Measurements from ENCODE around the gene ST6GALNAC5.

Gene ST6GALNAC5

DNA sequence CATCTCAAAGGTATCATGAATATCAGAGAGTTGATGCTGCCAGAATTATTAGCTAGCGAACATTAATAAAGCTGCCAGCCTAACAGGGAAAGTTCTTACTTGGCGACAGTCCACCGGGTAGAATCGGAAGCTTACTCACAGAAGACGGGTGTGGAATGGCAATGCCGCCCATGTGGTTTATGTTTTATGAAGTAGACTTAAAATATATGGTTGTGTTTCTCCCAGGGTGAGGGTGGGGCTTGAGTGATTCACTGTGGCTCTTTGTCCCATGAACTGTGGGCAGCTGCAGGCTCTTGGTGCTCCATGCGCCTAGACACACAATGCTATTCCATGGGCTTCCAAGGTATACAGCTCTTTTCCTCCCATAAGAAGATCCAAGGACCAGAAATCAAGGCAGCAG, 189.2 kb downstream of the ST6GALNAC5 start:
- no peak for DNase-seq

DNA sequence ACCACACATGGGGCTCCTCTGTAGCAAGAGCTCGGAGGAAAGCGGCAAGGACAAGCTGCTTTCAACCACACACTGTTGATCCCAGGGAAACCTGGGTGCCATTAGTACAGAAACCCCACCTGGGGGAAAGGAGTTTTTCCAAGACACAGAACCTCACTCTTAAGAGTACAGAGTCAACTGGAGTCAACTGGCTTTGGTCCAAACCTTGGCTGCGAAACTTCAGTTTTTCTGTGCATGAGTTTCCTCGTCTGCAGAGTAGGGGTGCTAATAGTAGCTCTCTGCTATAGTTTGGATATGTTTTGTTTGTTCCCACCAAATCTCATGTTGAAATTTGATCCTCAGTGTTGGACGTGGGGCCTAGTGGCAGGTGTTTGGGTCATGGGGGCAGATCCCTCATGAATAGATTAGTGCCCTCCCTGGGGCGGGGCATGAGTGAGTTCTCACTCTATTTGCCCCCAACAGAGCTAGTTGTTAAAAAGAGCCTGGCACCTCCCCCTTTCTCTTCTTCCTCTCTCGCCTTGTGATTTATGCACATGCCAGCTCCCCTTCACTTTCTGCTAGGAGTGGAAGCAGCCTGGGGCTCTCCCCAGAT, 190.8 kb downstream of the ST6GALNAC5 start:
- DNase-seq = no peak

DNA sequence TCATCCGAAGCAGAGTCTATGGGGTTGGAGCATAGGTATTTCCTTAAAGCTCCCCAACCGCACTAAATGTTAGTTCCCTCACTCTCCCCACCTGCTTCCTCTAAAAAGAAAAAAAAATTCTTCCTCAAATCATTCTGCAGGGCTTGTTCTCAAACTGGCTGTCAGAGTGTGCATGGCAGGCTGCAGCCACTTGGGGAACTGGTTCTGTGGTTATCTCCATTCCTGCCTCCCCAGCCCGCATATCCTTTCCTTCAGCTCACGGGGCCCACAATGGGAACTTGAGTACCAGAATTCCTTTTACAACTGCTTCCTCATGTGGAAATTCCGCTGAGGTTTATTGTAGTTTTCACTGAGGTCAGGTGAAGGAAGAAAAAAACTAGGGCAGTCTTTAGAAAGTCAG, 192.7 kb downstream of the ST6GALNAC5 start:
- no peak for DNase-seq

DNA sequence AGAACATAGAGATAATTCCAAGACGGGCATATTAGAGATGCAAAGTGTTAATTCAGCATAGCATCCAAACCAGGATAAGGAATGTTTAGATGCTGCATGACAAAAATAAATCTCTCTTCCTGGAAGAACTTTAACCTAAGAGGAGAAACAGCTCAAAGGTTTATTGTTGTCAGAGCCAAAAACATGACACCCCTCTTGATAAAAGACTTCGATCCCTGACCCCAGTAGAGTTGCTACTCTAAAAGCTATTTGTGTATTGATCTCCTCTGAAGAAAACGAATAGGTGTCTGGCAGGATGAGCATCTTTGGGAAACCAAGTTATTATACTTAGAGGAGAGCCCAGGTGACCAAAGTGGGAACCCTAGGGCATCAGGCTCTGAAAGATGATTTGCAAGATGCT, 193.9 kb downstream of the ST6GALNAC5 start:
- no peak for DNase-seq

DNA sequence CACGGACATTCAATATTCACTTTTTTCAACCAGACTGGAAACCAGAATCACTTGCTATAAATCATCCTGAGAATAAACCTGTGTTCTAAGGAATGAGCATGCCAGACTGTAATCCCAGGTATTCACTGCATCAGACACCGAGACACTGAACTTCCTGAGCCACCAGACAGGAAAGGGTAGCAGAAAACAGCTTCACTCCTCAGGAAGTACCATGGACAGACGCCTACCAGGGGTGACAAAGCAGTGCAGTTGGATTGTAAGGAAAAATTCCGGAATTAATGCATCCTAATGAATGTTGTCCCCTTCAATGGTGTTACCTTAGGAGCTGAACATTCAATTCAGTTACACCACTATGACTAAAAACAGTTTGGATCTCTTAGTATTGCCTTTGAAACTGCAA, 195.8 kb downstream of the ST6GALNAC5 start:
- DNase-seq = no peak

DNA sequence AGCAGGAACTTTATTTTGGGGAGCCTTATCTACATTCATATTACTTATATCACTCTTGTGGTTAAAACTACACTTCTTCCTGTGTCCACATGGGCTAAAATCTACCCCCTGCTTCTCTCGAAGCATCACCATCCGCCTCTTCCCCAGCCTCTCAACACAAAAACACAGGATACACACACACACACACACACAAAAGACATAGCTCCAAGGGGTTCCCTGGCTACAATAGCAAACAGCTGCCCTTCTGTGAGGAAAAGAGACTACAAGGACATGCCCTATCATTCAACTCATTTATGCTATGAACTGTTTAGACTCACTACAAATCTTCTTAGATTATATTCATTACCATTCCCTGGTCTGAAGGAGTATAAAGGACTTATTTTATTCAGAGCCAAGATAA, 197.0 kb downstream of the ST6GALNAC5 start:
- DNase-seq = no peak

DNA sequence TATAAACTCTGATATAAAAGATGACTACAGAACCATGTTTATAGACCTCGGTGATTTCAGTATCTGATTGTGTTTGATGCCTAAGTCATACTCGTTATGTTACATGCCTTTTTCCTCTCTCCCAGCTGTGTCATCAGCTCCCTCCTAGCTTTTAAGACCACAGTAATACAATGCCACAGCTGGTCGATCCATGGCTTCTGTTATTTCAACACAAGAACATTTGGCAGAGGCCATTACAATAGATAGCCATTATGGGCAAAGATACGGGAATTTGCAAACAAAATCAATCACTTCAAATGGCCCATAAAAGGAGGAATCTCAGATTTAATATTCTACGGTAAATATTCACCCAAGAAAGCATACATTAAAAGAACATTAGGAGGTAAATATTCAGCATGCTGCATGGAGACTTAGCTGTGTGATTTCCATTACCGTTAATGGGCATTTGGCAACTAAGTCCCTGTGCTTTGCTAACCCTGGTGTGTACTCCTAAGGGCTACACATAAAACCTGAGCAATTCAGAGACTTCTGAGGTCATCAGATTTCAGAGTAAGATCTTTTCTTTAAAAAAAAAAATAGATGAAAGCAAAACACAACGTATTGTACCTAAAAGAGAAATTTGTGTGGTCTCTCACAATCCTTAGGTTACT, 198.5 kb downstream of the ST6GALNAC5 start:
- no peak for DNase-seq

DNA sequence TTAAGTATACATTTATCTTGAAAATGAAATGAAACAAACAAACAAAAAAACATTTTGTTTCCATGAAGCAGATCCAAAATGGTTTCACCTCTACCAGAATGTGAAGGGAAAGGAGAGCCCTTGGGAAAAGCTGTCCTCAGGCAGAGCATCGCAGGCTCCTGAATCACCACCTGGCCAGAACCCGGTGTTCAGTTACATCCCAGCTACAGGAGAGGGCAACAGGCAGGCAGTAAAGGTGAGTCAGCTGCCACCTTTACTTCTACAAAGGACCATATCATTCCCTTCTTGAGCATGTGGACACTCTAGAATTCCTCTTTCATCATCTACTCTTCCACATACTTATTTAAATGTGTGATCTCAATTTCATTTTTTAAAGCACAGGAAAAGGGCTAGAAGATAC, 200.7 kb downstream of the ST6GALNAC5 start:
- no peak for DNase-seq

DNA sequence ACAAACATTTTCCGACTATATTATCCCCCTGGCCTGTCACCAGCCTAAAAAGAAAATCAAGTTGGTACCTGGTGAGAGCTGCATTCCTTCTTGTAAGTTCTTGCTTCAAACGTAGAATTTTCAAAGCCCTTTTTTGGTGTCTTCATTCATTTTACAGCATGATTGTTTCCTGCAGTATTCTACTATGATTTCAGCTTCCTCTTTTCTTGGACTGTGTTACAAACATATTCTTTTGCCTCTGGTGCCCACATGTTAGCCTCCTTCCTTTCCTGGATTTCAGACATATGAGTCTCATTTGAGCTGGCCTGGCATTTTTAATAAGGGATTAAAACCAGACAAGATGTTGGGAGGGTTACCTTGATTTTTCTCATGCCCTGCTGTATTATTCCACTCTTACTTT, 209.5 kb downstream of the ST6GALNAC5 start:
- DNase-seq = no peak

DNA sequence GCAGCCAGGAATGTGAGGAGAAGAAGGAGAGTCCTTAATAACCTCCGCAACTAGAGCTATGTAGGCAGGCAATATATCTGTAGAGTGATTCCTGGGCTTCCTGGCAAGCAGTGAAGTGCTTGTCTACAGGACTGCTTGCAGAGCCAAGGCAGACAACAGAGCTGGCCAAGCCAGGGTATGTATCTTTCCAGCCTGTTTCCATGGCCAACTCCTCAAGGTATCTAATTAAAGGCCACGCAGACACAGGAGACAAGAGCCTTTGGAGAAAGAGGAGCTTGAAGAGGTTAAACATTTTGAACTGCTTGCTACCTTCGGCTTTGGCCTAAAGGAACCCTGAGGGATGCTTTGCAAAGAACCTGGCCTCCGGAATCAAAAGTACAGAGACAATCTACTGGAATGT, 214.6 kb downstream of the ST6GALNAC5 start:
- DNase-seq = no peak

DNA sequence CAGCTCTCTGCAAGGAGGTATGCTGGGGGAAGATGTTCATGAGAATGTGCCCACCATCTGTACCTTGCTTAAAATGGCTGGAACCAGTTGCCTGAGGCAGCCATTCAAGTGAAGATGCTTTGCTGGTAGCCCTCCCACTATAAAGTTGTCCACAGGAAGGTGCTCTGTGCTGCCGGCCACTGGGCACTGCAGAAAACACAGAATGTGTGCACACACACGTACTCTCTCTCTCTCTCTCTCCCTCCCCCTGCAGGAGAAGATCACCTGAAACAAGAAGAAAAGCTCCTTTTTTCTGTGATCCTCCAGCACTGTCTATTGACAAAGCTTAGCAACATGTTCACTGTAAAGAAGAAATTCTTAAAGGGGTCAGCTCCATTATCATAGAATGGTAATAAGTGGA, 217.2 kb downstream of the ST6GALNAC5 start:
- no peak for DNase-seq

DNA sequence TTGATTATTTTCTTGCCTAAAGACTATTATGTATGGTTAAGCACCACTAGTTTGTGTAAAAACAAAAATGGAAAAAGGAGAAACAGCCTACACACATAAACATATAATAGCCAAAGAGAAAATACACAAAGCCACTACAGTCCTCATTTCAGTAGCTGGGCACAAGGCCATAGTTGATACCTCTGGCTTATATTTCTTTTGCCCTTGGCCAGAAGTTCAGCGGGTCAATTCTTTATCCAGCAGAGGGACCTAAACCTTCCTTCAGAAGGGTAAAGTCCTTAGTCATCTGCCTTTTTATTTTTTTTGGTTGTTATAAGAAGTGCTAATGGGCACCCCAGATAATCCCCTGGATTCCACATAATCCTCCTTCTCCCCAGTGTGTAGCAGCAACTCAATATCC, 217.8 kb downstream of the ST6GALNAC5 start:
- no peak for DNase-seq

DNA sequence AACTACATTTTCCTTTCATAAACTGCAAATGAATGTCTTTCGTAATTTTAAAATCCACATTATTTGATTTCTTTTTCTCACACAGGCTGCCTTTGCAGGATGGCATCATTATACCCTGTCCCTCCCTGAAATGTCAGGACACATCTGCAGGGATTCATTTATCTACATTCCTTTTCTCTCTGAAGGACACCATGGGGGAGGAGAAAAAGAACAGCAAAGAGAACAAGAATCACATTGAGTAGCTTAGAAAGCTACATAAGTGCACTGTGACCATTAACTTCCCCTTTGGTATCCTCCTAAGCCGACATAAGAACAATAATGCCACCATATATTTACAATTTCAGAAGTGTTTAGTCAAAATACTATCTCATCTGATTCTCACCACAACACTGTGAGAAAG, 222.5 kb downstream of the ST6GALNAC5 start:
- DNase-seq = no peak

DNA sequence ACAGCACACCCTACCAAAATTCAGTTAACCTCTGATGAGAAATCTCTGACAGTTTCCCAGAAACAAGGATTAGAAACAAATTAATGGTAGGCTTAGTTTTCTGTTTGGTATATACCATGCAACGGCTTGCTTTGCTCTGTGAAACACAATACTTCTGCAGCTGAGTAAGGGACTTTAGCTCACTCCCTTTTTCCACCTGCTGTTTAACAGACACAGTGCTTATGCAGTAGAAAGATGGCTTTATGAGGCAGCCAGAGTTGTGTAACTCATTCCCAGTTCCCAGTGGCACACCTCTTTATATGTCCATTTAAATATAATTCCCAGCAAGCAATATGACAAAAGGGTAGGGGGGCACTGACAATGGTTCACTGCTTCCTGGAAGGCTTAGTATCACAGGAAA, 228.0 kb downstream of the ST6GALNAC5 start:
- no peak for DNase-seq

DNA sequence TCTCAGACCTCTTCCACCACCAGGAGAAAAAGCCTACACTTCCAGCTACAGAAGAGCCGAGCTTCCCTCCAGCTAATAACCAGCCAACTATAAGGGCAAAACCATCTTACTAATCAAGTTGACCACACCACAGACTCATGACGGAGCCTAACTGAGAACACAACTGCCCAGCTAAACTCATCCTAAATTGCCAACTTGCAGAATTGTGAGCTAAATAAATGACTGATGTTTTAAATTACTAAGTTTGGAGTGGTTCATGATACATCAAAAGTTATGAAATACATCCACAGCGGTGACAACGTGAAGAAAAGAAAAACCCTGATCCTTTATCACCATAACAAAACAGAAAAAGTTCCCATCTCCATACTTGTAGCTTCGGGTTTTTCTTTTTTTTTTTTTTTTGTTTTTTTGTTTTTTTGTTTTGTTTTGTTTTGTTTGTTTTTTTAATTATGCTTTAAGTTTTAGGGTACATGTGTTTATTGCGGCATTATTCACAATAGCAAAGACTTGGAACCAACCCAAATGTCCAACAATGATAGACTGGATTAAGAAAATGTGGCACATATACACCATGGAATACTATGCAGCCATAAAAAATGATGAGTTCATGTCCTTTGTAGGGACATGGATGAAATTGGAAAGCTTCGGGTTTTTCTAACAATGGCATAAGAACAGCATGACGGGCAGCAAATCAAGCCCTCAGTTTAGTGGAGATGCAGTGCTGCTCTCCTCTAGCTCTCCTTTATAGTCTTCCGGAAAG, 229.4 kb downstream of the ST6GALNAC5 start:
- no peak for DNase-seq

DNA sequence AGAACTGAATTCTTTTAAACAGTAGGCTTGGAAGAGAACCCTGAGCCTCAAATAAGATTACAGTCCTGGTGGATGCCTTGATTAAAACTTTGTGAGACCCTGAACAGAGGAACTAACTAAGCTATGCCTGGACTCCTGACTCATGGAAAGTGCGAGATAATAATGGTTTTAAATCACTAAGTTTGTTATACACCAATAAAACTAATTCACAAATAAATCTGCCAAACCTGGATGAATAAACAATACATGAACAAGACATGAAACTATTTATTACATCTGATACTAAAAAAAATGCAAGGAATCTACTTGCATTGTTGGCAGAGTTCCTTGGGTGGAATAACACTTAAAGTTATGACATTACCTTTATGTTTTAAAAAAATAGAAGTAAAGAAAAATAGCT, 233.6 kb downstream of the ST6GALNAC5 start:
- no peak for DNase-seq

DNA sequence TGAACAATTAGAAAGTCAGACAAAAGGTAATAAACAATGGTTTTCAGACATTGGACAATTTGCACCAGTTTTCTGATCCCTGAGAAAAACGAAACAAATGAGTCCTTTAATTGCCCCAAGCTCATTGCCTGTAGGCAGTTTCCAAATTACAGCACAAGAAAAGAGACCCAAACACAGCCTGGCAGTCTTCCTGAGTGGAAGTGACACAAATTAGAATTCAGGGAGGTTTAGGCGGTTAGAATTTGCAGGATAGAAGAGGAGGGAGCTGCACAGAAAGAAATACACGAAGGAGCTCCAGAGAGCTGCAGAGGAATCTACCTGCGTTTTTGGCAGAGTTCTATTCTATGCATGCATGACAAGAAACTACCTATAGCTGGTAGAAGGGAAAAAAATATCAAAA, 236.2 kb downstream of the ST6GALNAC5 start:
- no peak for DNase-seq

DNA sequence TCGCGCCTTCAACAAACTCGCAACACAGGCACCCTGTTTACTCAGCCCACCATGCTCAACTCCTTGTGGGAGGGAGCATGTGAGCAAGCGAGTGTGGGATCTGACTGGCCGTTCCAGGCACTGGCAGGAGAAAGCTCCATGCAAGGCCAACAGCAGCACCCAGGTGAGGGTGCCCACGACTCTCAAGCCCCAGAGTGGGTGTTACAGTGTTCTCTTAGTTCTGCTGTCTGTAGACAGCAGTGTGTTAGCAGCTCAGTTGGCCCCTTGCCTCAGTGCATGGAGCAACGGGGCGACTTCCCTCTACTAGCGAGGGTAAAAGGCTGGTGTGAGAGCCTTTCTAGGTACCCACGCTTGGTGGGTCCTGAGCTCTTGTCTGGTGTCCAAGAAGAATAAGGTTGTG, 237.4 kb downstream of the ST6GALNAC5 start:
- DNase-seq = no peak
